Measurements from ENCODE around the gene SLC35C1.

The SLC35C1 gene

DNA sequence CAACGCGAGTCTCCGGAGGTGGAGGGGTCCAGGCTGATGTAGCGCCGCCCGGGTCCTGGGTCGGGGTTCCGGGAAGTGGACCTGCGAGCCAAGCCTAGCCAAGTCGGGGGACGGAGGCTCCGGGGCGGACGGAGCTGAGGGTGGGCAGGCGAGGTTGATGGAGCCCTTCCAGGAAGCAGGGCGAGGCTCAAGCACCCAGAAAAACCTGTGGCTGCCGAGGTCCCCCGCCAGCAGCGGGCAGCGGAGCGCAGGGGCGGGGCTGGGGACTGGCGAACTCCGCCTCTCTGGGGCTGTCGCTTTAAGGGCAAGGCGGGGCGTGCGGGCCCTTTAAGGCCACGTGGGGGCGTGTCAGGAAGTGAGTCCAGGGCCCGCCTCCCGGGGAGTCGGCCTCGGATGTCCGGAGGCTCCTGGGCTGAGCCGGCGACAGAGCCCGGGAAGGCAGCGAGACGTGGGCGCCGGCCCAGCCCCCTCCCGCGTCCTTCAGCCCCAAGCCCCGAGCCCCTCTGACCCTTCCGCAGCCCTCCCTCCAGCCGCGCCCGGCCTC lies at the start of gene SLC35C1:
TSS of gene SLC35C1 (plus strand) at position 389 of the 544 bp plus-strand sequence. CDS start 653 bp downstream, outside the sequence.
- H3K4me3 ChIP-seq, result peak within 1 kb of the TSS; percentile 83
- TF ChIP-seq POLR2AphosphoS5 (IDR thresholded peaks at IDR 0.05; ENCODE audit: borderline replicate concordance, low read depth, low read length) (peak; percentile 64; the same call in 1 of the 2 replicates), FOXP2 (optimal IDR thresholded peaks at IDR 0.05; ENCODE audit: control extremely low read depth, extremely low read length, insufficient read depth) (no peak)
- no peak within 1 kb of the TSS for H3K27ac ChIP-seq
- no peaks in the 10 kb centered on the region for H3K9me3 ChIP-seq (ENCODE audit: low read depth, low read length)
- H3K36me3 ChIP-seq (ENCODE audit: insufficient read depth, low read length), result no peaks in the 10 kb centered on the region
- DNase-seq (ENCODE audit: low read depth, low spot score), result peak; percentile 34
- peak within 1 kb of the TSS; percentile 82 for H3K9ac ChIP-seq (ENCODE audit: insufficient read length)

DNA sequence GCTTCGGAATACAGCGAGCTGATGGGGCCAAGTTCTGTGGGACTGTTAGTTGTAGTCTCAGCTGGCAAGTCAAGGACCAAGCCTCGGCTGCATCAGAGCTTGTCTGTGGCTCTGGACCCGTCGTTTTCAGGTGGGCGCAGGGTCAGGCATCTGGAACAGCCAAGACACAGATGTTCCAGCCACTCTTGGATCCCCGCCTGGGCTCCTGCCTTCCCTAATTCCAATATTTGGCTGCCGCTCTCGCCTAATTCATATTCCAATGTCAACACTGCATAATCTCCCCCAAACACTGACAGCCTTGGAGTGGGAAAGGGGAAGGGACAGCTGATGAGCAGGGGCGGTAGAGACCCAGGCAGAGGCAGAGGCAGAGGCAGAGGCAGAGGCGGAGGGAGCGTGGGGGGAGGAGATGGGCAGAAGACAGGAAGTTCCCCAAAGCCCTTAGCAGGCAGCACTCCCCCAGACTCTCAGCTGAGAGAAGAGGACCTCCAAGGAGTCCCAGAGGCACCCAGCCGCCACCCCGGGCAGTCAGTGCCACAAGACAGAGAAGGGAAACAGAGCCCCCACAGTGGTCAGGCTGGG lies 49.6 kb upstream of the SLC35C1 start:
- H3K9me3 ChIP-seq (ENCODE audit: low read depth, low read length), result no peaks in the 10 kb centered on the region
- DNase-seq (ENCODE audit: low read depth, low spot score), result no peak
- no peak overlapping the region for H3K9ac ChIP-seq (ENCODE audit: insufficient read length)
- no peaks in the 10 kb centered on the region for H3K36me3 ChIP-seq (ENCODE audit: insufficient read depth, low read length)
- peak overlapping the region; percentile 67 for H3K27ac ChIP-seq
- H3K4me3 ChIP-seq, result no peak overlapping the region
- TF ChIP-seq POLR2AphosphoS5 (IDR thresholded peaks at IDR 0.05; ENCODE audit: borderline replicate concordance, low read depth, low read length) (no peak), FOXP2 (optimal IDR thresholded peaks at IDR 0.05; ENCODE audit: control extremely low read depth, extremely low read length, insufficient read depth) (no peak), EZH2 (IDR thresholded peaks at IDR 0.05) (no peak)

GRCh38 chr11:45756384-45757010 lies 48.5 kb upstream of the SLC35C1 start:
- no peak overlapping the region for H3K4me3 ChIP-seq
- DNase-seq (ENCODE audit: low read depth, low spot score), result no peak
- no peak overlapping the region for H3K9ac ChIP-seq (ENCODE audit: insufficient read length)

GRCh38 chr11:45757672-45758071 lies 47.3 kb upstream of the SLC35C1 start:
- TF ChIP-seq POLR2AphosphoS5 (IDR thresholded peaks at IDR 0.05; ENCODE audit: borderline replicate concordance, low read depth, low read length) (no peak), FOXP2 (optimal IDR thresholded peaks at IDR 0.05; ENCODE audit: control extremely low read depth, extremely low read length, insufficient read depth) (no peak), EZH2 (IDR thresholded peaks at IDR 0.05) (no peak)
- Histone ChIP-seq H3K36me3 (ENCODE audit: insufficient read depth, low read length) (no peaks in the 10 kb centered on the region), H3K27ac (no peak overlapping the region), H3K4me3 (no peak overlapping the region), H3K9ac (ENCODE audit: insufficient read length) (no peak overlapping the region), H3K9me3 (ENCODE audit: low read depth, low read length) (no peaks in the 10 kb centered on the region)
- DNase-seq (ENCODE audit: low read depth, low spot score), result no peak

More at GRCh38 chr11:45756384-45757010, 48.5 kb upstream of the SLC35C1 start:
- TF ChIP-seq EZH2 (IDR thresholded peaks at IDR 0.05) (no peak), POLR2AphosphoS5 (IDR thresholded peaks at IDR 0.05; ENCODE audit: borderline replicate concordance, low read depth, low read length) (no peak), FOXP2 (optimal IDR thresholded peaks at IDR 0.05; ENCODE audit: control extremely low read depth, extremely low read length, insufficient read depth) (no peak)
- no peak overlapping the region for H3K27ac ChIP-seq
- H3K9me3 ChIP-seq (ENCODE audit: low read depth, low read length), result no peaks in the 10 kb centered on the region
- H3K36me3 ChIP-seq (ENCODE audit: insufficient read depth, low read length), result no peaks in the 10 kb centered on the region

GRCh38 chr11:45761659-45762058 lies 43.3 kb upstream of the SLC35C1 start:
- TF ChIP-seq EZH2 (IDR thresholded peaks at IDR 0.05) (no peak), FOXP2 (optimal IDR thresholded peaks at IDR 0.05; ENCODE audit: control extremely low read depth, extremely low read length, insufficient read depth) (no peak), POLR2AphosphoS5 (IDR thresholded peaks at IDR 0.05; ENCODE audit: borderline replicate concordance, low read depth, low read length) (no peak)
- H3K36me3 ChIP-seq (ENCODE audit: insufficient read depth, low read length), result no peaks in the 10 kb centered on the region
- H3K4me3 ChIP-seq, result no peak overlapping the region
- no peak overlapping the region for H3K27ac ChIP-seq
- H3K9ac ChIP-seq (ENCODE audit: insufficient read length), result no peak overlapping the region
- no peak for DNase-seq (ENCODE audit: low read depth, low spot score)
- H3K9me3 ChIP-seq (ENCODE audit: low read depth, low read length), result no peaks in the 10 kb centered on the region

DNA sequence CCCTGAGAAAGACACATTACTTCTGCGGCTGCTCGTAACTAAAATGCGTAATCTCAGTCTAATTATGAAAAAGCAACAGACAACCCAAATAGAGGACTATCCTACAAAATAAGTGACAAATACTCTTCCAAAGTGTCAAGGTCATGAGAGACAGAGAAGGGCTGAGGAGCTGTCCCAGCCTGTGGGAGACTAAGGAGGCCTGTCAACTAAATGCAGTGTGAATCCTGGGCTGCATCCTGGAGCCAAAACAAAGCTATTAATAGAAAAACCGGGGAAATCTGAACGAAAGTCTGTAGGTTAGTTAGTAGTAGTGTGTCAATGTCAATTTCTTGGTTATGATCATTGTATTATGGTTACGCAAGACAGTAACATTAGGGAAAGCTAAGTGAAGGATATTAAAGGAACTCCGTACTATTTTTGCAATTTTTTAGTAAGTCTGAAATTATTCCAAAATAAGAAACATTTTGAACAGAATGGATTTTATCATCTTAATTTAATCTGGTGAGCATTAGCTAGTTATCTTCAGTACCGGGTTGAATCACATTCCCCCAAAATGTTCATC lies 39.8 kb upstream of the SLC35C1 start:
- no peak overlapping the region for H3K9ac ChIP-seq (ENCODE audit: insufficient read length)
- no peaks in the 10 kb centered on the region for H3K9me3 ChIP-seq (ENCODE audit: low read depth, low read length)
- DNase-seq (ENCODE audit: low read depth, low spot score), result no peak
- H3K4me3 ChIP-seq, result no peak overlapping the region
- H3K27ac ChIP-seq, result no peak overlapping the region
- no peak for TF ChIP-seq POLR2AphosphoS5 (IDR thresholded peaks at IDR 0.05; ENCODE audit: borderline replicate concordance, low read depth, low read length)
- no peak for TF ChIP-seq FOXP2 (optimal IDR thresholded peaks at IDR 0.05; ENCODE audit: control extremely low read depth, extremely low read length, insufficient read depth)
- no peaks in the 10 kb centered on the region for H3K36me3 ChIP-seq (ENCODE audit: insufficient read depth, low read length)

GRCh38 chr11:45765836-45766235 lies 39.1 kb upstream of the SLC35C1 start:
- DNase-seq (ENCODE audit: low read depth, low spot score), result no peak
- no peaks in the 10 kb centered on the region for H3K9me3 ChIP-seq (ENCODE audit: low read depth, low read length)
- no peak overlapping the region for H3K4me3 ChIP-seq
- no peak for TF ChIP-seq EZH2 (IDR thresholded peaks at IDR 0.05)
- no peak for TF ChIP-seq FOXP2 (optimal IDR thresholded peaks at IDR 0.05; ENCODE audit: control extremely low read depth, extremely low read length, insufficient read depth)
- no peak for TF ChIP-seq POLR2AphosphoS5 (IDR thresholded peaks at IDR 0.05; ENCODE audit: borderline replicate concordance, low read depth, low read length)
- no peaks in the 10 kb centered on the region for H3K36me3 ChIP-seq (ENCODE audit: insufficient read depth, low read length)
- no peak overlapping the region for H3K9ac ChIP-seq (ENCODE audit: insufficient read length)
- H3K27ac ChIP-seq, result no peak overlapping the region

DNA sequence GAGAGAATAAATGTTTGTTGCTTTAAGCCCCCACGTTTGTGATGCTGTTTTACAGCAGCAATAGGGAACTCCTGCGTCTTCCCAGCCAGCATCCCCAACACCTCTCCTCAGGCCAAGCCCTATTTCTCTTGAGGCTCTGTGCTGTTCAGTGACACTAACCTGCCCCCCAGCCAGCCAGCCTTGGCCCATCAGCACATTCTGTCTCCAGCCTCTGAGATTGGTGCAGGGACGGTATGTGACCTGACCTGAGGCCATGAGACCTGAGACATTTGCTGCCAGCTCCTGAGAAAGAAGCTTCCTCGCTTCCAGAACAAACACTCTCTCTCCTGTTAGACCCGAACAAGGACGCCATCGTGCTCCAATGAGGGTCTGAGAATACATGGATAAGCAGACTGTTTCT lies 38.5 kb upstream of the SLC35C1 start:
- no peak overlapping the region for H3K9ac ChIP-seq (ENCODE audit: insufficient read length)
- no peak overlapping the region for H3K4me3 ChIP-seq
- no peak for TF ChIP-seq POLR2AphosphoS5 (IDR thresholded peaks at IDR 0.05; ENCODE audit: borderline replicate concordance, low read depth, low read length)
- no peak for TF ChIP-seq EZH2 (IDR thresholded peaks at IDR 0.05)
- no peak overlapping the region for H3K27ac ChIP-seq
- no peak for DNase-seq (ENCODE audit: low read depth, low spot score)
- no peaks in the 10 kb centered on the region for H3K36me3 ChIP-seq (ENCODE audit: insufficient read depth, low read length)
- no peaks in the 10 kb centered on the region for H3K9me3 ChIP-seq (ENCODE audit: low read depth, low read length)

All from SK-N-MC (cell line).